SK-N-SH (cell line): ENCODE results near the gene SLC5A3. TPM values are rescaled to one million over a fixed set of nuclear protein-coding genes. Genes with fewer than 3 reads are reported as not detected.

Experiments
- CTCF ChIA-PET: fragments of 300-600, 350-600 bp; formaldehyde crosslinking; extraction: SDS; loops from one replicate; lab custom pipeline; 2021; lab: Yijun Ruan, JAX
- POLR2A ChIA-PET: fragments of 350-600 bp; sonication (Branson Sonifier 250); formaldehyde crosslinking; extraction: SDS; loops from one replicate; lab custom pipeline; 2020; ENCODE audit warnings: antibody characterized with exemption, inconsistent platforms; lab: Yijun Ruan, JAX
- DNase-seq: peaks from one replicate; pipeline ENCODE4 v3.0.0; 2012
- H2AFZ ChIP-seq: fragments of 200-600 bp; sonication (generic); 2 replicates; pipeline ENCODE4 v1.8.1; 2016; ENCODE audit warnings: antibody characterized with exemption, mild to moderate bottlenecking, low read depth
- H3F3A ChIP-seq: fragments of 200-600 bp; sonication (generic); replicated peaks from 2 replicates; pipeline ENCODE3; 2016; ENCODE audit warnings: antibody characterized with exemption, mild to moderate bottlenecking; ENCODE audit not compliant: insufficient read depth
- H3K27ac ChIP-seq, 2 experiments: fragments of 200-500 bp in 1 of 2; fragments of 200-600 bp in 1 of 2; sonication (Bioruptor generic) in 1 of 2; sonication (generic), shearing (Covaris generic) in 1 of 2; 2 replicates each; pipeline versions ENCODE4 v1.5.1 to v1.6.1; 2014 to 2016; ENCODE audit warnings: low read depth in 2 of 2, inconsistent platforms in 1 of 2, low read length in 1 of 2, mild to moderate bottlenecking in 1 of 2, mixed read lengths in 1 of 2
- H3K27me3 ChIP-seq: fragments of 200-600 bp; sonication (generic), shearing (Covaris generic); 2 replicates; pipeline ENCODE4 v1.6.1; 2016; ENCODE audit warnings: mixed run types; ENCODE audit not compliant: insufficient read depth
- H3K36me3 ChIP-seq, 2 experiments: fragments of 200-500 bp in 1 of 2; fragments of 200-600 bp in 1 of 2; sonication (Bioruptor generic) in 1 of 2; sonication (generic) in 1 of 2; replicated peaks in 1 of 2; 2 replicates each; pipeline versions ENCODE3 to v1.5.1; 2014 to 2016; ENCODE audit warnings: low read length in 1 of 2, mild to moderate bottlenecking in 1 of 2; ENCODE audit not compliant: insufficient read depth in 2 of 2, control insufficient read depth in 1 of 2
- H3K4me1 ChIP-seq, 2 experiments: fragments of 200-500 bp in 1 of 2; fragments of 200-600 bp in 1 of 2; sonication (Bioruptor generic) in 1 of 2; sonication (generic), shearing (Covaris generic) in 1 of 2; 2 replicates each; pipeline versions ENCODE4 v1.5.1 to v1.6.1; 2014 to 2016; ENCODE audit warnings: low read depth in 1 of 2, low read length in 1 of 2, mixed run types in 1 of 2; ENCODE audit not compliant: insufficient read depth in 2 of 2, control insufficient read depth in 1 of 2
- H3K4me2 ChIP-seq: fragments of 200-600 bp; sonication (generic), shearing (Covaris generic); 2 replicates; pipeline ENCODE4 v1.6.1; 2017; ENCODE audit warnings: mixed run types
- H3K4me3 ChIP-seq, 2 experiments: fragments of 200-500 bp in 1 of 2; fragments of 200-600 bp in 1 of 2; sonication (Bioruptor generic) in 1 of 2; sonication (generic), shearing (Covaris generic) in 1 of 2; 2 replicates each; pipeline versions ENCODE4 v1.5.1 to v1.8.1; 2014 to 2016; ENCODE audit warnings: low read depth in 2 of 2, inconsistent platforms in 1 of 2, low read length in 1 of 2, mild to moderate bottlenecking in 1 of 2, mixed read lengths in 1 of 2, moderate library complexity in 1 of 2
- H3K79me2 ChIP-seq: fragments of 200-600 bp; sonication (generic); 2 replicates; pipeline ENCODE4 v1.8.1; 2017; ENCODE audit warnings: mild to moderate bottlenecking; ENCODE audit not compliant: insufficient read depth
- H3K9ac ChIP-seq: fragments of 200-600 bp; sonication (generic); 2 replicates; pipeline ENCODE4 v1.6.1; 2017; ENCODE audit warnings: mixed run types
- H3K9me2 ChIP-seq: fragments of 200-600 bp; sonication (generic); 2 replicates; pipeline ENCODE4 v1.6.1; 2017; ENCODE audit warnings: mixed run types
- H3K9me3 ChIP-seq: fragments of 200-600 bp; sonication (generic); 2 replicates; pipeline ENCODE4 v1.6.1; 2017; ENCODE audit warnings: mixed run types, mild to moderate bottlenecking, moderate library complexity
- H4K20me1 ChIP-seq: fragments of 200-600 bp; sonication (generic); 2 replicates; pipeline ENCODE4 v1.6.1; 2017; ENCODE audit warnings: mild to moderate bottlenecking, mixed run types; ENCODE audit not compliant: insufficient read depth
- CHD2 ChIP-seq: fragments of 150-350 bp; IDR thresholded peaks from 2 replicates; pipeline ENCODE4 v1.6.1; 2018; ENCODE audit warnings: low read length; ENCODE audit not compliant: partially characterized antibody
- ELF1 ChIP-seq: IDR thresholded peaks from 2 replicates; pipeline ENCODE4 v1.4.0; 2012
- FOXJ3 ChIP-seq: sonication (generic); formaldehyde crosslinking; IDR thresholded peaks from 2 replicates; pipeline ENCODE4 v1.5.1; 2020; ENCODE audit warnings: mild to moderate bottlenecking, missing genetic modification reagents
- FOXM1 ChIP-seq: IDR thresholded peaks from 2 replicates; pipeline ENCODE4 v1.4.0; 2012; ENCODE audit warnings: low read depth, mild to moderate bottlenecking
- GATA2 ChIP-seq: sonication (generic); formaldehyde crosslinking; IDR thresholded peaks from 2 replicates; pipeline ENCODE4 v1.5.0; 2020; ENCODE audit warnings: mild to moderate bottlenecking, missing genetic modification reagents
- MEF2A ChIP-seq: IDR thresholded peaks from 2 replicates; pipeline ENCODE4 v1.4.0; 2012; ENCODE audit warnings: low read depth, borderline replicate concordance
- MXI1 ChIP-seq: IDR thresholded peaks from 2 replicates; pipeline ENCODE4 v1.6.1; 2012; ENCODE audit warnings: mild to moderate bottlenecking, low read depth, low read length, improper control_type of control experiment
- RAD21 ChIP-seq: IDR thresholded peaks from 2 replicates; pipeline ENCODE4 v1.6.1; 2012; ENCODE audit warnings: mild to moderate bottlenecking, low read length
- TAF1 ChIP-seq: IDR thresholded peaks from 2 replicates; pipeline ENCODE4 v1.6.1; 2012; ENCODE audit warnings: low read depth, mild to moderate bottlenecking, low read length, moderate library complexity, borderline replicate concordance
- TCF12 ChIP-seq: IDR thresholded peaks from 2 replicates; pipeline ENCODE4 v1.4.0; 2012
- TEAD4 ChIP-seq: IDR thresholded peaks from 2 replicates; pipeline ENCODE4 v1.4.0; 2012; ENCODE audit warnings: mild to moderate bottlenecking, borderline replicate concordance; ENCODE audit not compliant: insufficient read depth
- WGBS: methylation state at CpG from one replicate; pipeline ENCODE4 v1.1.6; 2017; ENCODE audit warnings: low lambda C conversion rate; 5-methylcytosine and 5-hydroxymethylcytosine counted together
- polyA plus RNA-seq, 3 experiments: library from polyadenylated mRNA; depleted of rRNA; stranded (reverse); fragments of >200 nt; gene quantifications; 2 replicates each; pipeline ENCODE4 v1.2.3, GENCODE V29; 2012
- TF ChIP-seq, protein P1 (sequence below): fragments of 150-350 bp; IDR thresholded peaks from 2 replicates; pipeline ENCODE4 v1.6.1; 2017; ENCODE audit warnings: antibody characterized with exemption, low read length, low read depth, borderline replicate concordance
- TF ChIP-seq, protein P2 (sequence below): IDR thresholded peaks from 2 replicates; pipeline ENCODE4 v1.4.0; 2012; ENCODE audit warnings: low read depth
- TF ChIP-seq, protein P3 (sequence below): IDR thresholded peaks from 2 replicates; pipeline ENCODE4 v1.4.0; 2012; ENCODE audit warnings: low read depth, borderline replicate concordance
- TF ChIP-seq, protein P4 (sequence below): IDR thresholded peaks from 2 replicates; pipeline ENCODE4 v1.6.1; 2012; ENCODE audit warnings: mild to moderate bottlenecking, low read depth, low read length, moderate library complexity
- TF ChIP-seq, protein P5 (sequence below): fragments of 150-350 bp; IDR thresholded peaks from 2 replicates; pipeline ENCODE4 v1.6.1; 2016; ENCODE audit warnings: mild to moderate bottlenecking, low read depth, low read length

Gene SLC5A3
- polyA plus RNA-seq, 1 of the 3 experiments (the other 2 are of a cell fraction): 3.0 TPM

DNA sequence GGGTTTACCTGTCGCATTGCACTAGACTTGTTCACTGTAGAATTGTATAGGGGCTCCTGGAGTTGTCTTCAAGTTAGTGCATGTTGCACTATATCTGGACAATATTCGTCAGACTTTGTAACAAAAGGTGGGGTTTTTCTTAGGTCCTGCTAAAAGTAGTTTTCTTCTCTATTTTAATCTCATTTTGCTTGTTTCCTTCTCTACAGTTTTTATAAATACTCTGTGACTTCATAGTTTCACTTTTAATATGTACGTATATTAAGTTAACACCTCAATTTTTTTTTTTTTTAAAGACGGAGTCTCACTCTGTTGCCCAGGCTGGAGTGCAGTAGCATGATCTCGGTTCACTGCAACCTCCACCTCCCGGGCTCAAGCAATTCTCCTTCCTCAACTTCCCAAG lies 26.5 kb upstream of the SLC5A3 start:
- TF ChIP-seq FOXJ3 (CRISPR knock-in tag) (no peak), ELF1 (no peak), TCF12 (no peak), CHD2 (no peak), FOXM1 (no peak), MEF2A (no peak)
- Histone ChIP-seq H3K27ac (no peak overlapping the region), H3K79me2 (no peaks in the 10 kb centered on the region), H3F3A (no peaks in the 10 kb centered on the region), H3K9me3 (no peaks in the 10 kb centered on the region), H3K27me3 (no peaks in the 10 kb centered on the region), H3K36me3 (no peaks in the 10 kb centered on the region), H3K4me1 (no peaks in the 10 kb centered on the region), H3K9ac (no peak overlapping the region), H3K4me3 (no peak overlapping the region), H3K9me2 (no peaks in the 10 kb centered on the region), H4K20me1 (no peaks in the 10 kb centered on the region), H3K4me2 (no peak overlapping the region), H2AFZ (no peak overlapping the region)
- POLR2A ChIA-PET: no interaction called here
- CTCF ChIA-PET: no interaction called here
- WGBS: 52% methylated on average over 6 of the region's 6 CpGs
- no peak for DNase-seq

DNA sequence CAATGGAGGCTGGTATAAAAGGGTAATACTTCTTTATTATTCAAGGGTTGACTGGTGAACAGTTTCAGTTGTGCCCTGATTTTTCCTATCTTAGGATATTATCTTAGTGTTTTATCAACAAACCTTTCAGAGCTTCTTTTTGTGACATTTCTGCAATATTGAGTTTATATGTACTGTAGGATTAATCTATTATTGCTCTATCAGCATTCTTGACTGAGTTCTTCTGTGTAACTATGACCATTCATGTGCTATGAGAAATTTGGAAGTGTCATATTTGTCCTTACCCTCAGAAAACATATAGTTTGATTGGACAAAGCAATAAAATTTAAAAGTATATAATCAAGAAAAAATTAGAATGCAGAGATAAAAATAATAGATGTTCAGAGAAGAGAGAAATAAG lies 25.5 kb upstream of the SLC5A3 start:
- no peaks in the 10 kb centered on the region for H3K79me2 ChIP-seq
- TF ChIP-seq TEAD4 (no peak), RAD21 (no peak)
- TF ChIP-seq, protein P1, sequence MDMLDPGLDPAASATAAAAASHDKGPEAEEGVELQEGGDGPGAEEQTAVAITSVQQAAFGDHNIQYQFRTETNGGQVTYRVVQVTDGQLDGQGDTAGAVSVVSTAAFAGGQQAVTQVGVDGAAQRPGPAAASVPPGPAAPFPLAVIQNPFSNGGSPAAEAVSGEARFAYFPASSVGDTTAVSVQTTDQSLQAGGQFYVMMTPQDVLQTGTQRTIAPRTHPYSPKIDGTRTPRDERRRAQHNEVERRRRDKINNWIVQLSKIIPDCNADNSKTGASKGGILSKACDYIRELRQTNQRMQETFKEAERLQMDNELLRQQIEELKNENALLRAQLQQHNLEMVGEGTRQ: no peak
- TF ChIP-seq, protein P2, sequence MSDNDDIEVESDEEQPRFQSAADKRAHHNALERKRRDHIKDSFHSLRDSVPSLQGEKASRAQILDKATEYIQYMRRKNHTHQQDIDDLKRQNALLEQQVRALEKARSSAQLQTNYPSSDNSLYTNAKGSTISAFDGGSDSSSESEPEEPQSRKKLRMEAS: no peak
- no peak for DNase-seq
- no peaks in the 10 kb centered on the region for H3K9me3 ChIP-seq
- H3K9ac ChIP-seq: no peak overlapping the region
- 0 out of 2 replicates have a peak overlapping the region, but pooled peaks have one; percentile 25 for H2AFZ ChIP-seq
- H3K4me2 ChIP-seq: no peak overlapping the region
- POLR2A ChIA-PET: no interaction called here
- H3K9me2 ChIP-seq: no peaks in the 10 kb centered on the region
- no peaks in the 10 kb centered on the region for H3K4me1 ChIP-seq
- no peaks in the 10 kb centered on the region for H3K27me3 ChIP-seq
- CTCF ChIA-PET: no interaction called here
- H3F3A ChIP-seq: no peaks in the 10 kb centered on the region
- no peaks in the 10 kb centered on the region for H3K36me3 ChIP-seq
- H4K20me1 ChIP-seq: no peaks in the 10 kb centered on the region
- no peak overlapping the region for H3K27ac ChIP-seq
- no peak overlapping the region for H3K4me3 ChIP-seq

DNA sequence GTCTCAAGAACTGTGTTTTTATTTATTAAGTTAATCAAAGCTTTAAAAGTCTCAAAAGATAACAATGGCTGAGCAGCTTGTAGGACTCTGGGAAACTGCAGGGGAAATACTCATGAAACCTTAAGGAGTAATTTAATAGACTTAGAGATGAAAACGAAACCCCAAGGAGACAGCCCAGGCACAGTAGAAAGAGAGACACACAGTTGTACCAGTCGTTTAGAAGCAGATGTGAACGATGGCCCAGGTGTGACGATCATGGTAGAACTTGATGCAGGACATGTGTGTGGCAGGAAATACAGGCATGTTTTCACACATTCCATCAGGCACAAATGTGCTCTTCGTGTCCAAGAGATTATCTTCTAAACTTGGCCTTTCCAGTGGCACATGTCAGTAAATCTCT lies 21.2 kb upstream of the SLC5A3 start:
- H3F3A ChIP-seq: no peaks in the 10 kb centered on the region
- WGBS: 37% methylated on average over 5 of the region's 5 CpGs
- H3K4me1 ChIP-seq: no peaks in the 10 kb centered on the region
- no peaks in the 10 kb centered on the region for H3K79me2 ChIP-seq
- CTCF ChIA-PET: interaction anchor here (0.5 to 1.7 kb wide), 4 partner anchors 11 to 297 kb away, joined by 3 to 4 read pairs (median 3); no protein-coding TSS in a partner anchor
- H3K27ac ChIP-seq: no peak overlapping the region
- POLR2A ChIA-PET: no interaction called here
- H3K9me2 ChIP-seq: no peaks in the 10 kb centered on the region
- no peaks in the 10 kb centered on the region for H3K9me3 ChIP-seq
- DNase-seq: no peak
- no peaks in the 10 kb centered on the region for H3K36me3 ChIP-seq
- no peaks in the 10 kb centered on the region for H3K27me3 ChIP-seq
- H4K20me1 ChIP-seq: no peaks in the 10 kb centered on the region
- no peak overlapping the region for H3K4me3 ChIP-seq
- no peak overlapping the region for H2AFZ ChIP-seq
- H3K9ac ChIP-seq: no peak overlapping the region
- H3K4me2 ChIP-seq: no peak overlapping the region
- TF ChIP-seq FOXM1 (no peak), GATA2 (CRISPR knock-in tag) (no peak), MXI1 (no peak), TAF1 (no peak)
- TF ChIP-seq, protein P3, sequence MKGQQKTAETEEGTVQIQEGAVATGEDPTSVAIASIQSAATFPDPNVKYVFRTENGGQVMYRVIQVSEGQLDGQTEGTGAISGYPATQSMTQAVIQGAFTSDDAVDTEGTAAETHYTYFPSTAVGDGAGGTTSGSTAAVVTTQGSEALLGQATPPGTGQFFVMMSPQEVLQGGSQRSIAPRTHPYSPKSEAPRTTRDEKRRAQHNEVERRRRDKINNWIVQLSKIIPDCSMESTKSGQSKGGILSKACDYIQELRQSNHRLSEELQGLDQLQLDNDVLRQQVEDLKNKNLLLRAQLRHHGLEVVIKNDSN: no peak
- TF ChIP-seq, protein P4, sequence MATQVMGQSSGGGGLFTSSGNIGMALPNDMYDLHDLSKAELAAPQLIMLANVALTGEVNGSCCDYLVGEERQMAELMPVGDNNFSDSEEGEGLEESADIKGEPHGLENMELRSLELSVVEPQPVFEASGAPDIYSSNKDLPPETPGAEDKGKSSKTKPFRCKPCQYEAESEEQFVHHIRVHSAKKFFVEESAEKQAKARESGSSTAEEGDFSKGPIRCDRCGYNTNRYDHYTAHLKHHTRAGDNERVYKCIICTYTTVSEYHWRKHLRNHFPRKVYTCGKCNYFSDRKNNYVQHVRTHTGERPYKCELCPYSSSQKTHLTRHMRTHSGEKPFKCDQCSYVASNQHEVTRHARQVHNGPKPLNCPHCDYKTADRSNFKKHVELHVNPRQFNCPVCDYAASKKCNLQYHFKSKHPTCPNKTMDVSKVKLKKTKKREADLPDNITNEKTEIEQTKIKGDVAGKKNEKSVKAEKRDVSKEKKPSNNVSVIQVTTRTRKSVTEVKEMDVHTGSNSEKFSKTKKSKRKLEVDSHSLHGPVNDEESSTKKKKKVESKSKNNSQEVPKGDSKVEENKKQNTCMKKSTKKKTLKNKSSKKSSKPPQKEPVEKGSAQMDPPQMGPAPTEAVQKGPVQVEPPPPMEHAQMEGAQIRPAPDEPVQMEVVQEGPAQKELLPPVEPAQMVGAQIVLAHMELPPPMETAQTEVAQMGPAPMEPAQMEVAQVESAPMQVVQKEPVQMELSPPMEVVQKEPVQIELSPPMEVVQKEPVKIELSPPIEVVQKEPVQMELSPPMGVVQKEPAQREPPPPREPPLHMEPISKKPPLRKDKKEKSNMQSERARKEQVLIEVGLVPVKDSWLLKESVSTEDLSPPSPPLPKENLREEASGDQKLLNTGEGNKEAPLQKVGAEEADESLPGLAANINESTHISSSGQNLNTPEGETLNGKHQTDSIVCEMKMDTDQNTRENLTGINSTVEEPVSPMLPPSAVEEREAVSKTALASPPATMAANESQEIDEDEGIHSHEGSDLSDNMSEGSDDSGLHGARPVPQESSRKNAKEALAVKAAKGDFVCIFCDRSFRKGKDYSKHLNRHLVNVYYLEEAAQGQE: no peak
- TF ChIP-seq, protein P5, sequence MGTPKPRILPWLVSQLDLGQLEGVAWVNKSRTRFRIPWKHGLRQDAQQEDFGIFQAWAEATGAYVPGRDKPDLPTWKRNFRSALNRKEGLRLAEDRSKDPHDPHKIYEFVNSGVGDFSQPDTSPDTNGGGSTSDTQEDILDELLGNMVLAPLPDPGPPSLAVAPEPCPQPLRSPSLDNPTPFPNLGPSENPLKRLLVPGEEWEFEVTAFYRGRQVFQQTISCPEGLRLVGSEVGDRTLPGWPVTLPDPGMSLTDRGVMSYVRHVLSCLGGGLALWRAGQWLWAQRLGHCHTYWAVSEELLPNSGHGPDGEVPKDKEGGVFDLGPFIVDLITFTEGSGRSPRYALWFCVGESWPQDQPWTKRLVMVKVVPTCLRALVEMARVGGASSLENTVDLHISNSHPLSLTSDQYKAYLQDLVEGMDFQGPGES: no peak
- TF ChIP-seq, protein P2: no peak
